RKO (cell line): ENCODE results near the gene LSP1.
"Not testable (repeated sequence)": the region's sequence is repeated elsewhere in the genome, so short reads cannot be mapped to it uniquely, and the experiment has no call there.

Source experiments
- DNase-seq: peaks from one replicate; pipeline ENCODE4 v3.0.0-alpha.2; 2016; ENCODE audit warnings: low spot score

LSP1 gene

DNA sequence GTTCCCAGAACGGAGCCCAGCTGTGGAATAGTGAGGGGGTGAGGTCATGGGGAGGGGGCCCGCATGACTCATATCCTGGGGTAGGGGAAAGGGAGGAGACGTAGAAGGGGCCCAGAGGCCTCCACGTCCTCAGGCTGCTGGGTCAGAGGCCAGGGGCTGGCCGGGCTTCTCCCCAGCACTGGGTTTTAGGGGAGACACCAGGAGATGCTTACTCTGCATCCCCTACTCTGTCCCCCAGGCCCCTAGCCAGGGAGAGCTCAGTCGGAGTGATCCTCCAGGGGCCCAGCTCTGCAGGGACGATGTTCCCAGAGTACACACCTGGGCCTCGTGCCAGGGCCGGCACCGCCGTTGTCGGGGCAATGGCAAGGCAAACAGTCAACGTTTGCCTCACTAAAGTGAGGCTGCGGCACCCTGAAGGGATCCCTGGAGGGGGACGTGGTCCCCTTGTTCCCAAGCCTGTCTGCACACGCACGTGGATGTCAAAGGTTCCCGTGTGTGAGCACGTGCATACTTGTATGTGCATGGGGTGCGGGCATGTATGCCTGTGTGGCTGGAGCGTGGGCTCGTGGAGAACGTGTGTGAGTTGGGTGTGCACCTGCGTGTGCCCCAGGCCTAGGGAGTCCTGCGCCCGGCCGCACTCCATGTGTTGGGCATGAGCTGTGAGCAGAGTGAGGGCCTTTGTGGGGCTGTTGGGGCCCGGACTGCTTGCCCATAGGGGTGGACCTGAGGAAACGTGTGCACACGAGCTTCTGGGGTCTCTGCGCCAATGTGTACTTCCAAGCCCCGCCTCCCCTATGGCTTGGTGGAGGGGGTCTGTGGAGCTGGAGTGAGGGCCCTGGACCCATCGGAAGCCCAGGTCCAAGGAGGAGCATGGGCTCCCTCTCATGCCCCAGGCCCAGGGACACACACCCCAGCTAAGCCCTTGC, 24.6 kb downstream of the LSP1 start:
- no peak for DNase-seq

- DNase-seq, result no peak
Observed at GRCh38 chr11:1878137-1879031, 25.5 kb downstream of the LSP1 start.

- no peak for DNase-seq
Observed at GRCh38 chr11:1879342-1879940, 26.6 kb downstream of the LSP1 start.

DNA sequence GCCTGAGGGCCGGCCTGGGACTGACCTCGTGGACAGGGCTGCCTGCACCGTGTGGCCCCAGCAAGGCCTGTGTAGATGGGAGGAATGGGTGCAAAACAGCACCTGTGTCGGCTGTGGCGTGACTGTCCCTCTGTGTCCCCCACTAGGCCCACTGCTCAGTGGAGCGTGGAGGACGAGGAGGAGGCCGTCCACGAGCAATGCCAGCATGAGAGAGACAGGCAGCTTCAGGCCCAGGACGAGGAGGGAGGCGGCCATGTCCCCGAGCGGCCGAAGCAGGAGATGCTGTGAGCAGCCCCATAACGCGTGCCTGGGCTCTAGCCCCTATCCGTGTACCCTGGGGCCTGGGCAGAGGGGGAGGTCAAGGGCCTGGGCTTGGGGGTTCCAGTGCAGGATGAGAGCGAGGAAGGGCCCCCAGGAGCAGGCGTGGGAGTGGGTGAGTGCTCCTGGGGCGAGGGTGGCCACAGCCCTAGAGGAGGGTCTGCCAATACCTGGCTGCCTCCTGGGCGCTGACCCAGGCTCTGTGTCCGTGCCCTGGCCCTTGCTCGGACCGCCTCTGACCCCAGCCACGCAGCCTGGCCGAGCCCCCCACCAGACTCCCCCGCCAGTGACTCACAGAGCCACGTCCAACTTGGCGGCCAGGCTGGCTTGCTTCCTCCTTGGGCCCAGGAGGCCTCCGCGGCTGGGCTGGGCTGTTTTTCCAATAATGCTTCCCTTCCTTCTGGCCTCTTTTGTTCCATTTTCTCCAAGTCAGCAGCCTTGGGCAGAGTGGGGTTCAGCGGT, 27.2 kb downstream of the LSP1 start:
- no peak for DNase-seq

DNA sequence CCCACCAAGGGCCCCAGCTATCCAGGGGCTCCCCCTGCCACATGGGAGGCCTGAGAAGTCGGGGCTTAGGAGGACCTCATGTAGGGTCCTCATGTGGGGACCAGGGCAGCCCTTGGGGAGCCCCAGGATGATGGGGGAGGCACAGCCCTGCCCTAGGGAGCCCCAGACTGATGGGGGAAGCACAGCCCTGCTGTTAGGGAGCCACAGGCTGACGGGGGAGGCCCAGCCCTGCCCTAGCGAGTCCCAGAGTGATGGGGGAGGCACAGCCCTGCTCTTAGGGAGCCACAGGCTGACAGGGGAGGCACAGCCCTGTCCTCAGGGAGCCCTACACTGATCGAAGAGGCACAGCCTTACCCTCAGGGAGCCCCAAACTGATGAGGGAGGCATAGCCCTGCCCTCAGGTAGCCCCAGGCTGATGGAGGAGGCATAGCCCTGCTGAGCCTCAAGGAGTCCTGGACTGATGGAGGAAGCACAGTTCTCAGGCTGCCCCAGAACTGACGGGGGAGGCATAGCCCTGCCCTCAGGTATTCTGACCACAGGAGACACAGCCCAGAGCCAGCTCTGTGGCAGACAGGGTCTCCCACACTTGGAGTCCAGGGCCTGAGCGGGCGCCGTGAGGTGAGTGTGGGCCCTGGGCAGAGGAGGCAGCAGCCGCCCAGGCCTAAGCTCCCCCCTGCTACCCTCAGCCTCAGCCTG, 28.0 kb downstream of the LSP1 start:
- no peak for DNase-seq

DNA sequence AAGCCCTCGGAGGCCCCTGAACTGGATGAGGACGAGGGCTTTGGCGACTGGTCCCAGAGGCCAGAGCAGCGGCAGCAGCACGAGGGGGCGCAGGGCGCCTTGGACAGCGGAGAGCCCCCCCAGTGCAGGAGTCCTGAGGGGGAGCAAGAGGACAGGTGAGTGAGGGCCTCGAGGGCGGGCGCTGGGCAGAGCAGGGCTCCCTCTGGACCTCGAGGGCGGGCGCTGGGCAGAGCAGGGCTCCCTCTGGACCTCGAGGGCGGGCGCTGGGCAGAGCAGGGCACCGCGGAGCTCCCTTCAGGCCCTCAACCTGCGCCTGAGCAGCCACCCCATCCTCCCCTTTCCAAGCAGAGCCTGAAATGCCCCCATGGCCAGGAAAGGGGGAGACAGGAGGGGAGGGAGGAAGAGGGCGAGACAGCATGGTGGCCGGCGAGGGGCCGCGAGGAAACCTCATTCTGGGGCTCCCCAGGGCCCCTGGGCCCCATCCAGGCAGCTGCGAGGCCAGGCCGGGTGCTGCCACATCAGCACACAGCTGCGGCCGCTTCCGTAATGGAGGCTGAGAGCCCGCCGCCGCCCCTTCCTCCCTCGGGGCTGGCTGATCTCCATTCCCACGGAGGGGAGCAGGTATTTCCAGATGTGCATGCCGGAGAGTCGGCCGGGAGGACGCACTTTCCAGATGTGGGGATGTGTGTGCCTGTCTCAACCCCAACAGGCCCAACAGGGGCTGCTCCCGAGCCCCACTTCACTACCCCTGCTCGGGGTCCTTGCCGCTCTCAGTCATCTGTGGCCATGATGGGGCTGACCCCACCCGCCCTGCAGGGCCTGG, 28.8 kb downstream of the LSP1 start:
- no peak for DNase-seq

- DNase-seq, result peak; percentile 52
Observed at GRCh38 chr11:1882265-1883238, 29.7 kb downstream of the LSP1 start.

GRCh38 chr11:1883346-1884302, 30.7 kb downstream of the LSP1 start:
- no peak for DNase-seq

GRCh38 chr11:1884303-1884700, 31.4 kb downstream of the LSP1 start:
- no peak for DNase-seq

- DNase-seq, result not testable (repeated sequence)
Observed at GRCh38 chr11:1886551-1886950, 33.7 kb downstream of the LSP1 start.

DNA sequence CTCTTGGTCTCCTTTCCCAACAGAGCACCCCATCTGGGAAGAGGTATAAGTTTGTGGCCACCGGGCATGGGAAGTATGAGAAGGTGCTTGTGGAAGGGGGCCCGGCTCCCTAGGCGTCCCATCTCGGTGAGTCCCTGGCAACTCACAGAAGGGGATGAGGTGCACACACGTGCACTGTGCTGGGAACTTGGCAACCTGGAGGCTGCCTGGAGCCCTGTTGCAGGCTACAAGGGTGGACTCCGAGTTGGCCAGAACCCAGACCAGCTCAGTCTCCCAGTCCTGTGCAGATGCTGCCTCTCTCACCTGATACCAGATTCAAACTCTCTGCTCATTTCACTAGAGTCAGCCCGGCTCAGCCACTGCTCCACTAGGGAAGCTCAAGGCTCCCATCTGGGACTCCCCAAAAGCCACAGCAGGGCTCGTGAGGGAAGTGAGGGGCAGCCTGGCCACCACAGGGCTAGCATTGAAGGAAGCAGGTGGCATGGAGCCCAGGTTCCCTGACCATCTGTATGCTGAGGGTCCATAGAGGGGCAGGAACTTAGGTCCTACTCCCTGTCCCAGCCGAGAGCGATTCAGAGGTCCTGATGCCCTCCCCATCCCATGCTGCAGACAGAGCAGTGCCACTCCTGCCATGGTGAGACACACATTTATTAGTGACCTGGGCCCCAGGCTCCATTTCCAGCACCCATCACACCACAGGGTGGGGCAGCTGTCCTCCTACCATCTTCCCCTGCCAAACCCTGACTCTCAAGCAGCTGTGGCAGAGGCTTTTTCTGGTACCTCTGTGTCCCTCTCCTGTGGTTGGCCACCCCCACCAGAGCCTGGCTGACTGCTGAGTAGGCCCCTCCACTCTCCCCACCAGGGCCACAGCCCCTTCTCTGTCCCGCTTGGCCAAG, 34.8 kb downstream of the LSP1 start:
- DNase-seq, result no peak

GRCh38 chr11:1888347-1888753, 35.5 kb downstream of the LSP1 start:
- DNase-seq, result no peak

DNA sequence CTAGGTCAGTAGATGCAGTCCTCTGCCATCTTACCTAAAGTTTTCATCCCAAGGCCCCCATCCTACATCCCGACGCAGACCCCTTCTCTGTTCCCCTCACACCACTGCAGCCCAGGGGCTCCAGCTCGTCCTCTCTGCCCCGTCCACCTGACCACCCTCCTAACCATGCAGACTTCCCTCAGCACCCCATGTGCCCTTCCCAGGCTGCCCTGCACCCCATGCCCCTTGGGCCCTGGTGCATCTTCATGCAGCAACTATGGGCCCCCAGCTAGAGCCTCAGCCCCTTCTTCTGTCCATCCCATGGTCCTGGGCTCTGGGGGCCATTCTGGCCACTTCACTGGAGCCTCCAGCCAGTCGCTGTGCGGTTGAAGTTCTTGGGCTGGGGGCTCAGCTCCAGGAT, 35.9 kb downstream of the LSP1 start:
- DNase-seq, result no peak

DNA sequence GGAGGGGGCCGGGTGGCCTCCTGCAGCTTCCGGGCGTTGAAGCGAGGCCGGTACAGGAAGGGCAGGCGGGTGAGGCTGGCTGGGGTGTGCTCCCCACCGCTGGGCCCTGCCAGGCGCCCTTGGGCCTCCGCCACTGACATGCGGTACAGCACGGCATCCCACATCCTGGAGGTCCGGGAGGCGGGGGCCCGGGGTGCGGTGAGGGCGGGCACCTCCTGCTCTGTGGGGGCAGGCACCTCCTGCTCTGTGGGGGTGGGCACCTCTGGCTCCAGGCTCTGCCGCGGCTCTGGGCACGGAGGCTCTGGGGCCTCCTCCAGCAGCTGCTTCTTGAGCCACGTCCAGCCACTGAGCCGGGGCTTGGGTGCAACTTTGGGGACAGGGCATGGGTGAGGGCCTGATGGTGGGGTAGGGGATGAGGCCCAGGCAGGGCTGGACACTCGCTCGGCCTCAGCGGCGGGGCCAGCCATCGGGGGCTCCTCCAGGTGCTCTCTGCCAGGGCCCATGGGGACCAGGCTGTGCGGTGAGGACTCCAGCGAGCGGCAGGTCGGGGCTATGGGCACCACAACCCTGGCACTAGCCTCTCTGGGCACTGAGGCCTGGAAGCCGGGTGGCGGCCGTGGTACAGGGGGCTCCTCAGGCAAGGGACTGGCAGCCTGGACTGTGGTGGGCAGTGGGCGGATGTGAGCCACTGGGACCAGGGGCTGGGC, 36.5 kb downstream of the LSP1 start:
- DNase-seq, result no peak

GRCh38 chr11:1889941-1890855, 37.3 kb downstream of the LSP1 start:
- DNase-seq, result no peak
